ENCODE data around the gene KNSTRN. TPM values are rescaled to one million over a fixed set of nuclear protein-coding genes. Genes with fewer than 3 reads are reported as not detected.

The KNSTRN gene
- total and polyA plus RNA-seq, 2 of the 13 experiments (the other 11 are each of a cell fraction or from before 2014, with no cell fraction given): 20.3 to 62.3 TPM

- Histone ChIP-seq H3K9me3 (ENCODE audit: low read length) (no peaks in the 10 kb centered on the region), H2AFZ (ENCODE audit: low read length) (no peak overlapping the region), H3K9ac (ENCODE audit: insufficient read depth, low read depth, low read length) (no peak overlapping the region), H3K4me2 (ENCODE audit: low read depth, low read length) (no peak overlapping the region), H3K27ac (ENCODE audit: extremely low read length, insufficient read depth, low read length) (no peak overlapping the region), H3K4me3 (replicated peaks in 1 of 3; ENCODE audit: insufficient read depth in 1 of 3, low read depth in 2 of 3, low read length in 3 of 3) (no peak overlapping the region), H3K4me1 (ENCODE audit: insufficient read depth, low read length) (peaks cover 26% of the 10 kb centered on the region), H3K27me3 (ENCODE audit: control insufficient read depth in 1 of 2, insufficient read depth in 2 of 2, low read length in 2 of 2) (peaks cover 3 to 40% of the 10 kb centered on the region in 2 experiments; a peak in 4 of 5 replicates), H3K36me3 (replicated peaks in 1 of 2; ENCODE audit: control insufficient read depth in 1 of 2, insufficient read depth in 2 of 2, low read length in 2 of 2) (no peaks in the 10 kb centered on the region), H3K79me2 (ENCODE audit: insufficient read depth, low read length) (no peaks in the 10 kb centered on the region), H4K20me1 (ENCODE audit: insufficient read depth, low read length) (no peaks in the 10 kb centered on the region)
- in situ Hi-C loops (cut with HindIII; ENCODE audit: extremely low pct_ligation_motif_present, low pct_unique_long_range_greater_than_20kb): no loop called here
- POLR2A ChIA-PET: interaction anchor here (1.0 to 1.7 kb wide), 2 partner anchors 15 to 18 kb away, joined by 3 read pairs; partner anchors contain the start of gene CCDC9B
- ATAC-seq (no peak), FAIRE-seq (no peak), DNase-seq (ENCODE audit: low spot score) (no peak)
- CTCF ChIA-PET (ENCODE audit: low intra/inter-chr PET ratio, low total read pairs): no interaction called here
- TF ChIP-seq ZNF484 (CRISPR knock-in tag; IDR thresholded peaks at IDR 0.05; ENCODE audit: borderline replicate concordance, low read depth): no peak
- TF ChIP-seq ZNF460 (CRISPR knock-in tag; IDR thresholded peaks at IDR 0.05; ENCODE audit: borderline replicate concordance): no peak
- no peak for TF ChIP-seq PLSCR1 (CRISPR knock-in tag; IDR thresholded peaks at IDR 0.05; ENCODE audit: borderline replicate concordance)
- no peak for TF ChIP-seq SNAPC5 (CRISPR knock-in tag; IDR thresholded peaks at IDR 0.05; ENCODE audit: borderline replicate concordance)
- TF ChIP-seq CREM (IDR thresholded peaks at IDR 0.05): no peak
- no peak for TF ChIP-seq CREM (CRISPR knock-in tag; IDR thresholded peaks at IDR 0.05)
- TF ChIP-seq ZNF225 (CRISPR knock-in tag; IDR thresholded peaks at IDR 0.05): no peak
- no peak for TF ChIP-seq MBNL3 (CRISPR knock-in tag; conservative IDR thresholded peaks at IDR 0.05)
- TF ChIP-seq PATZ1 (CRISPR knock-in tag; IDR thresholded peaks at IDR 0.05): no peak
- no peak for TF ChIP-seq GZF1 (CRISPR knock-in tag; IDR thresholded peaks at IDR 0.05)
- no peak for TF ChIP-seq KAT2B (IDR thresholded peaks at IDR 0.05; ENCODE audit: borderline replicate concordance, low read depth, low read length)
- TF ChIP-seq ZNF562 (CRISPR knock-in tag; IDR thresholded peaks at IDR 0.05; ENCODE audit: borderline replicate concordance): no peak
- no peak for TF ChIP-seq ZNF788 (CRISPR knock-in tag; IDR thresholded peaks at IDR 0.05; ENCODE audit: borderline replicate concordance)
- TF ChIP-seq, protein P1, sequence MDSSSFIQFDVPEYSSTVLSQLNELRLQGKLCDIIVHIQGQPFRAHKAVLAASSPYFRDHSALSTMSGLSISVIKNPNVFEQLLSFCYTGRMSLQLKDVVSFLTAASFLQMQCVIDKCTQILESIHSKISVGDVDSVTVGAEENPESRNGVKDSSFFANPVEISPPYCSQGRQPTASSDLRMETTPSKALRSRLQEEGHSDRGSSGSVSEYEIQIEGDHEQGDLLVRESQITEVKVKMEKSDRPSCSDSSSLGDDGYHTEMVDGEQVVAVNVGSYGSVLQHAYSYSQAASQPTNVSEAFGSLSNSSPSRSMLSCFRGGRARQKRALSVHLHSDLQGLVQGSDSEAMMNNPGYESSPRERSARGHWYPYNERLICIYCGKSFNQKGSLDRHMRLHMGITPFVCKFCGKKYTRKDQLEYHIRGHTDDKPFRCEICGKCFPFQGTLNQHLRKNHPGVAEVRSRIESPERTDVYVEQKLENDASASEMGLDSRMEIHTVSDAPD (CRISPR knock-in tag; IDR thresholded peaks at IDR 0.05): no peak
- TF ChIP-seq ZNF281 (CRISPR knock-in tag; IDR thresholded peaks at IDR 0.05; ENCODE audit: borderline replicate concordance): no peak
- intact Hi-C loops (cut with micrococcal nuclease; ENCODE audit: unreplicated experiment): no loop called here
- no TSS peak for BruUV-seq (replicated peaks)
- WGBS (ENCODE audit: low lambda C conversion rate): 50% methylated on average over 1 of the region's 5 CpGs
Measured at GRCh38 chr15:40355976-40356585, 26.4 kb upstream of the KNSTRN start.
